NCI-H2227 (cell line): ENCODE data around the gene CLCN2.
"Not testable (repeated sequence)": the region's sequence is repeated elsewhere in the genome, so short reads cannot be mapped to it uniquely, and the experiment has no call there.

Experiments used
- DNase-seq: peaks from one replicate; lab custom pipeline; 2025; ENCODE audit not compliant: unreplicated experiment; lab: John Stamatoyannopoulos, UW

Gene CLCN2

DNA sequence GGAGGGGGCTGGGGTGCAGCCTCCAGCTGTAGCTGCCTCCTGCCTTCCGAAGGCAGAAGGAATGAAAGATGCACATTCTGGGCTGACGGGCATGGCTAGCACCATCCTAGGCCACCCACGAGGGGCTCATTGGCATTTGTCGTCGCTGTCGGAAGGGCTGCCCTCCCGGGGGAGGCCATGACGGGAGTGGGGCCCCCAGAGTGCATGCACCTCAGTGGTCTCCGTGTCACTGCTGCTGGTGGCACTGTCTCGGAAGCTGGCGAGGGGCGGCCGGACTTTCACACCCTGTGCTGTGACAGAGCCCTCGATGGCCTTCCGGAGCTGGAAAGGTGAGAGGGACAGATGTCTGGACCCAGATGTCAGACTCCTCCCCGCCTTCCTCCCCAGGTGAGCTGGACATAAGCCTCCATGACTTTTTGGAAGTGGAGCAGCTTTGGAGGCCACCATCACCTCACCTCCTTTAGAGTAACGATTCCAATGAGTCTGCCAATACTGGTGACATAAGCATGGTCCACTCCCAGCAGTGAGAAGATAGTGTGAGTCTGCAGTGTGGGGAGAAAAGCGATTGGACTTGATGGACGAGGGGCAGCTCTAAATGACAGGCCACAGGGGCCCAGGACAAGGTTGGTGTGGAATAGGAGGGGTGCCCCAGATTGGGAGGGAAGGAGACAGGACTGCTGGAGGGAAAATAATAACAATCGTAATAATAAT, 14.8 kb downstream of the CLCN2 start:
- DNase-seq: no peak

DNA sequence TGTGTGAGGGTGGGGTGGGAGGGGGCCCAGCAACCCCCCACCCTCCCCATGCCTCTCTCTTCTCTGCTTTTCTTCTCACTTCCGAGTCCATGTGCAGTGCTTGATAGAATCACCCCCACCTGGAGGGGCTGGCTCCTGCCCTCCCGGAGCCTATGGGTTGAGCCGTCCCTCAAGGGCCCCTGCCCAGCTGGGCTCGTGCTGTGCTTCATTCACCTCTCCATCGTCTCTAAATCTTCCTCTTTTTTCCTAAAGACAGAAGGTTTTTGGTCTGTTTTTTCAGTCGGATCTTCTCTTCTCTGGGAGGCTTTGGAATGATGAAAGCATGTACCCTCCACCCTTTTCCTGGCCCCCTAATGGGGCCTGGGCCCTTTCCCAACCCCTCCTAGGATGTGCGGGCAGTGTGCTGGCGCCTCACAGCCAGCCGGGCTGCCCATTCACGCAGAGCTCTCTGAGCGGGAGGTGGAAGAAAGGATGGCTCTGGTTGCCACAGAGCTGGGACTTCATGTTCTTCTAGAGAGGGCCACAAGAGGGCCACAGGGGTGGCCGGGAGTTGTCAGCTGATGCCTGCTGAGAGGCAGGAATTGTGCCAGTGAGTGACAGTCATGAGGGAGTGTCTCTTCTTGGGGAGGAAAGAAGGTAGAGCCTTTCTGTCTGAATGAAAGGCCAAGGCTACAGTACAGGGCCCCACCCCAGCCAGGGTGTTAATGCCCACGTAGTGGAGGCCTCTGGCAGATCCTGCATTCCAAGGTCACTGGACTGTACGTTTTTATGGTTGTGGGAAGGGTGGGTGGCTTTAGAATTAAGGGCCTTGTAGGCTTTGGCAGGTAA, 15.9 kb downstream of the CLCN2 start:
- peak; percentile 86 for DNase-seq

DNA sequence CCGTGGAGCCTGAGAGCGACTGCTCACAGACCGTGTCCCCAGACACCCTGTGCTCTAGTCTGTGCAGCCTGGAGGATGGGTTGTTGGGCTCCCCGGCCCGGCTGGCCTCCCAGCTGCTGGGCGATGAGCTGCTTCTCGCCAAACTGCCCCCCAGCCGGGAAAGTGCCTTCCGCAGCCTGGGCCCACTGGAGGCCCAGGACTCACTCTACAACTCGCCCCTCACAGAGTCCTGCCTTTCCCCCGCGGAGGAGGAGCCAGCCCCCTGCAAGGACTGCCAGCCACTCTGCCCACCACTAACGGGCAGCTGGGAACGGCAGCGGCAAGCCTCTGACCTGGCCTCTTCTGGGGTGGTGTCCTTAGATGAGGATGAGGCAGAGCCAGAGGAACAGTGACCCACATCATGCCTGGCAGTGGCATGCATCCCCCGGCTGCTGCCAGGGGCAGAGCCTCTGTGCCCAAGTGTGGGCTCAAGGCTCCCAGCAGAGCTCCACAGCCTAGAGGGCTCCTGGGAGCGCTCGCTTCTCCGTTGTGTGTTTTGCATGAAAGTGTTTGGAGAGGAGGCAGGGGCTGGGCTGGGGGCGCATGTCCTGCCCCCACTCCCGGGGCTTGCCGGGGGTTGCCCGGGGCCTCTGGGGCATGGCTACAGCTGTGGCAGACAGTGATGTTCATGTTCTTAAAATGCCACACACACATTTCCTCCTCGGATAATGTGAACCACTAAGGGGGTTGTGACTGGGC, 16.7 kb downstream of the CLCN2 start:
- no peak for DNase-seq

DNA sequence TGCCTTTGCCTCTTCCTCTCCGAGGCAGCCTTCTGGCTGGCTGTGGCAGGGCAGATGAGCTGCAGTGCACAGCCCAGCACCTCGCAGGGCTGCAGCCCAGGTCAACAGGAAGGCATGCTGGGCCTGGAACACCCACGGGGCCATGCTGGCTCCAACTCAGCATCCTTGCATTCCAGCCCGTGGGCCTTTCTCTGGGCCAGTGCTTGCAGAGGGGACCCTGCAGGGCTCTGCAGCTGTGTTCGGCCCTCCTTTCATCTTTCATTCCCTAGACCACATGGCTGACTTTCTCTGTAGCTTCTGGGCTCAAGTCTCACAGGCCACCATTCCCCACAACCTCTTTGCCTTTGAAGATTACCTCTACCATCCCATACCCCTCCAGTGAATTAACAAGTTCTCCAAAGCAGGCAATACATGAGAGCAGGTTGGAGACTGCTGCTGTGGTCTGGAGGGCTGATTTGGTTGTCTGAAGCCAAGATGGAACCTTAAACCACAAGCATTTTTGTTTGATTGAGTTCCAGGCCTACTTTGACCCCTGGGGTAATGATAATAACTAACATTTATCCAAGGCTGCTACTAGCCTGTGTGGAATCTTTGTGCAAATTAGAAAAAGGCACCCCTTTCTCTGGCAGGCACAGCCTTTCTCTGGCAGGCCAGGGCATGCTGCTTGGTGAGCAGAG, 18.1 kb downstream of the CLCN2 start:
- no peak for DNase-seq

DNA sequence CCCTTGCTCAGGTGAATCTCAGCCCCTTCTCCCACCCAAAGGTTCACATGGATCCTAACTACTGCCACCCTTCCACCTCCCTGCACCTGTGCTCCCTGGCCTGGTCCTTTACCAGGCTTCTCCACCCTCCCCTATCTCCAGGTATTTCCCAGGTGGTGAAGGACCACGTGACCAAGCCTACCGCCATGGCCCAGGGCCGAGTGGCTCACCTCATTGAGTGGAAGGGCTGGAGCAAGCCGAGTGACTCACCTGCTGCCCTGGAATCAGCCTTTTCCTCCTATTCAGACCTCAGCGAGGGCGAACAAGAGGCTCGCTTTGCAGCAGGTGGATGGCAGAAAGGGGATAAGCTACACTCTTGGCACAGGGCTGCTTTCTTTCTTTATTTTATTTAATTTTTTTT, 19.5 kb downstream of the CLCN2 start:
- no peak for DNase-seq

DNA sequence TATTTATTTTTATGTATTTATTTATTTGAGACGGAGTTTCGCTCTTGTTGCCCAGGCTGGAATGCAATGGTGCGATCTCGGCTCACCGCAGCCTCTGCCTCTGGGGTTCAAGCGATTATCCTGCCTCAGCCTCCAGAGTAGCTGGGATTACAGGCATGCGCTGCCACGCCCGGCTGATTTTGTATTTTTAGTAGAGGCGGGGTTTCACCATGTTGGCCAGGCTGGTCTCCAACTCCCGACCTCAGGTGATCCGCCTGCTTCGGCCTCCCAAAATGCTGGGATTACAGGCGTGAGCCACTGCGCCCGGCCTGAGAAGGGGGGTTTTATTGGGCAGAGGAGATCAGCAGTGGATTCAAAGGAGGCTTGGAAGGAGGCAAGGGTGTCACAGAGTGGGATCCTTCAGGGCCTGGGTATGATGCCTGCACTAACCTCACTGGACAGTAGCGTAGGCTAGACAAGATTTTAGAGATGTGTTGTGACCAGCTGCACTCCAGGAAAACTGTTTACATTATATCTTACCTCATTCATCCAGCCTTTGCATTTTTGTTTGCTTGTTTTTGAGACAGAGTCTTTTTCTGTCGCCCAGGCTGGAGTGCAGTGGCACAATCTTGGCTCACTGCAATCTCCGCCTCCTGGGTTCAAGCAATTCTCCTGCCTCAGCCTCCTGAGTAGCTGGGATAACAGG, 21.8 kb downstream of the CLCN2 start:
- DNase-seq: not testable (repeated sequence)

DNA sequence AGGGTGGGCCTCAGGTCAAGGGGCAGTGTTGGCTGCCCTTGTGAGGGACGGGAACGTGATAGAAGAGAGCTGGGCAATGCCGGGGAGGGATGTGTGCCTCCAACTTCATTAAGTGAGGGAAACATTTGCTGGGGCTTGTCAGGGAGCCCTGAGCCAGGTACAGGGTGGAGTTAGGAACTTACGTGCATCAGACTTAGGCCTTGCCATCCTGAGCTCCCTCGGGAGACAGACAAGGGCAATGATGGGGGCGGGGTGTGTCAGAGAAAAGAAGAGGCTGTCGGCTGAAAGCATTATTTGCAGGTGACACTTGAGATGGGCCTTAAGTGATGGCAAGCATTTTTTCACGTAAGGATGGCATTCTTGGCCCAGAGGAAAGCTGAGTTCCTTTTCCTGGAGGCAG, 22.4 kb downstream of the CLCN2 start:
- DNase-seq: peak; percentile 71

DNA sequence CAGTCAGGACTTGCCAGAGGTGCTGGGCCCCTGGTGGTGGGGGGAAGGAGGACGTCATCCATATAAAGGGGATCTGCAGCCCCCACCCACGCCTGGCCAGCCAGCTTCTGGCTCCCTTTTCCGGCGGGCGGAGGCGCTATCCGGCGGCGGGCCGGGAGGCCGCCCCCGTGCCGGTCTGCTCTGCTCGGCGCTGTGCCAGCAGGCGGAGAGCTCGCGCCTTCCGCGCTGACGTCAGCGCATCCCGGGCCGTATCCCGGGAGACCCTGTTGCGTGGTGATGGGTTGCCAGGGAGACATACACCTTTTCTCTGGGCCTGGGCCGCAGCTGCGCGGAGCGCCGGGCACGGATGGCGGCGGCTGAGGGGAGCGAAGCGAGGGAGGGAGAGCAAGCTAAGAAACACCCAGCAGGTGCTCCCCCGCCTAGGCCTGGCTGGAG, 22.9 kb downstream of the CLCN2 start:
- DNase-seq: peak; percentile 98

DNA sequence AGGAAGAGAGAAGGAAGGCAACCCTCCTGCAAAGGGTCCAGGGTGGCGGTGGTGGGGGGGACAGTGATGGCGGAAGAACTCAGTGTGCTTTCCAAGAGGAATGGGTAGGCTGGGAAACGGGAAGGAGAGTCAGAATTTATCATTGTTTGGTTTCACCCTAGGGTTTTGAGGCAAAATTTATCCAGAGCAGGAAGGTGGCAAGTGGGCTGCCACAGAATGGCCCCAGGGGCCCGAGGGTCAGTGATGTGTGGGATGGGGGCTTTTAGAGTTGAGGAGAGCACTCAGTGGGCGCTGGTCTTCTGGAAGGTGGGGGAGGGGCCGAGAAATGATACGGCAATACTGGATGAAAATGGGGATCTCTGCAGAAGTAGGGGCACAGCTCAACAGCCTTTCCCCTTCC, 23.4 kb downstream of the CLCN2 start:
- DNase-seq: no peak

DNA sequence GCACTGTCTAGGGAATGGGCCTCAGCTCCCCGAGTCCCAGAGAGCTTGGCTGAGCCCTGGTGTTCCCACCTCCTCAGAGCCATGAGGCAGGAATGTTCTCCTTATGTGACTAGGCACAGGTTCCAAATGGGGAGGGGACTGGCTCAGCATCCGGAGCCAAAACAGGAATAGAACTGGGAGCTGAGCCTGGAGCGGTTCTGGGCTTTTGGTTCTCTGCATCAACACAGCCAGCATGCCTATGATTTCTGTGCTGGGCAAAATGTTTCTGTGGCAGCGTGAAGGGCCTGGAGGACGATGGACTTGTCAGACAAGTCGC, 24.0 kb downstream of the CLCN2 start, which contains the start of gene FAM131A:
FAM131A (plus strand) TSS at position 202 of the 316 bp plus-strand sequence; CDS start at position 233, 31 bp downstream.
- no peak for DNase-seq

DNA sequence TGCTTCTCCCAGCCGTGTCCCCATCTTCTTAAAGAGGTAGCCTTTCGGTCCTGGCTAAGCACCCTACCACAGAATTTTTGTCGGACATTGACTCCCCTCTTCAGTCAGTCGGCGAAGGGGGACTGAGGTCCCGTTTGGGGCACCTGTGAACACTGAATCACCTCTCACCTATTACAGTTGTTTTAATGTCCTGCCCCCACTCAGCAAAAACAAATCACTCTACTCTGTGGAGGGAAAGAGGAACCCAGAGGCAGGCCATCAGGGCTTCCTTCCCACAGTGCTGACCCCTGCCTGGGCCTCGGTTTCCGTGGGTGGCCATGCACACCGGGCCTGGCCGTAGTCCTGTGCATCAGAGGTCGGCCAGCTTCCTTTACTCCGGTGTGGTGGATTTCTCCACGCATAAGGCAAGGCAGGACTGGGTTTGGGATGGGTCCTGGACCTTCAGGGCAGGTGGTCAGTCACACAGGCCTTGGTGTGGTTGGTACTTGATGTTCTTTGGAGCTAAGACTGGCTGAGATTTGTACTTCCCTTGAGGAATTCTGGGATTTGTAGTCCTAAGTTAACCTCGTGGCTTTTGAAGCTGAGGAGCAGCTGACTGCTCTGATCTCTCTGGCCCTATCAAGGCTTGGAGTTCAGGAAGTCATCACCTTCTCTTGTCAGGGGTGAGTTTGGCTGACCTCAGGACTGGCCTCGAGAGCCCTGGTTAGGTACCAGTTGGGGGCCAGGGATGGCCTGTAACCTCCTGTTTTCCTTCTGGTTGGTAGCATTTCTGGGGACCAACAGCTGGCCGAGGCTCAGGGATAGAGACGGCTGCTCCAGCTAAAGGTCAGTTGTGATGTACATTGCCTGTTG, 24.6 kb downstream of the CLCN2 start:
- DNase-seq: peak; percentile 62

DNA sequence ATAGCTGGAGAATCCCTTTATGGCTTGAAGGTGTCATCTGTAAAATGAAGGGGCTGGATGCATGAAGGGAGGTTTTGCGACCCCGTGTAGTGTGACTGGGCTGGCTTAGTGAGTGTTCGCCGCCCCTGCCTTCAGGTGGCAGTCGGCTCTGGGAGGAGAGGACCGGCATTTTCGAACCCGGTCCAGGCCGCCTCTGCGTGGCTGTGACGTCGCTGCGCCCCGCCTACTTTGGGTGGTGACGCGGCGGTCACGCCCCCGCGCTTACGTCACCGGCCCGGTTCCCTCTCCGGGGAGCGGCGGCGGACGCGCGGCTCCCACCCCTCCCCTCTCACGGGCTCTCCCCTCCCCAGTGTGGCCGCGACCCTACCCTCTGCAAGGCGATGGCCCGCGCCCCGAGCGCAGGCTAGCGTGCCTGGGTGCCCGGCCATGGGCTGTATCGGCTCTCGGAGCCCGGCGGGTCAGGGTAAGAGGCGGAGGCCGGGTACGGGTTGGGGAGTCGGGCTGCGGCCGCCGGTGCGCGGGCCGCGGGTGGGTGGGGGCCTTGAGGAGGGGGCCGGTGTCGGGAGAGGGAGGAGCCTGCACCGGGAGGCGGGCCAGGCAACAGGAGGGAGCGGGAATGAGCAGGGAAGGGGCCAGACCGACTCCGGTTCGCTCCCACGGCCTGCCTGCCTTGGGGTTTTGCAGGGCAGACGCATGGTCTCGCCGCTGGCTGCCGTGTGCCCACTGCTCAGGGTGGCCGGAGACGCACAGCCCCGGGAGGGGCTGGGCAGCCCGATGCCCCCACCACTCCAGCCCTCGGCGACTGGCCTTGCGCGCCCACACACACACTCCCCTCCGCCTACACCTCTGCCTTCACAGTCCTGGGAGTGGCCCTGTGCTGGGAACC, 25.5 kb downstream of the CLCN2 start:
- peak; percentile 94 for DNase-seq

DNA sequence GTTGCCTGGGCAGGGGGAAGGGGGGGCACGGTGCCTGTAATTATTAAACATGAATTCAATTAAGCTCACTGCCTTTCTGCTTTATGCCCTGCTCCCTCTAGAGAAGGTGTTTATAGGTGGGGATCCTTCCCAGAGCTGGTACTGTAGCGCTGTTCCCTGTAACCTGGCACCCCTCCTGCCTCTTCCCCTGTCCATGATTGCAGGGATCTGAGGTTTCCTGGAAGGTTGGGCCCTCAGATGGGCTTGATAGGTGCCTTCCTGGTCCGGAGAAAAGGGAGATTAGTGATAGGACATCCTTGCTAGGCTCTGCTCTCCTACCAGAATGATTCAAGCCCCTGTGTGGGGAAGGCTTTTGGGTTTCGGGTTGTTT, 26.1 kb downstream of the CLCN2 start:
- peak; percentile 61 for DNase-seq

DNA sequence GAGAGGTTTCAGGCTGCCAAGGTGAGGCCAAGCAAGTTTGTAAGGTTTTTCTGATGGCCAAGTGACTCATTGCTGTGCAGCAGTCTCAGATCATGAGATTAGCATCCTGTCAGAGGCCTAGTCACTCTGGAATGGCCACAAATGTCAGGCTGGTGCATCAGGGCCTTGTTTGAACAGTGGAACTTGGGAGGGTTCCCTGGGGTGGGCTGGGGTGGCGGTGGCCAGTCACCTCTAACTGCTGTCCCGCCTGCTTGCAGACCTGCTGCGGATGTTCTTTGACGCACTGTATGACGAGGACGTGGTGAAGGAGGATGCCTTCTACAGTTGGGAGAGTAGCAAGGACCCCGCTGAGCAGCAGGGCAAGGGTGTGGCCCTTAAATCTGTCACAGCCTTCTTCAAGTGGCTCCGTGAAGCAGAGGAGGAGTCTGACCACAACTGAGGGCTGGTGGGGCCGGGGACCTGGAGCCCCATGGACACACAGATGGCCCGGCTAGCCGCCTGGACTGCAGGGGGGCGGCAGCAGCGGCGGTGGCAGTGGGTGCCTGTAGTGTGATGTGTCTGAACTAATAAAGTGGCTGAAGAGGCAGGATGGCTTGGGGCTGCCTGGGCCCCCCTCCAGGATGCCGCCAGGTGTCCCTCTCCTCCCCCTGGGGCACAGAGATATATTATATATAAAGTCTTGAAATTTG, 26.8 kb downstream of the CLCN2 start:
- DNase-seq: no peak

DNA sequence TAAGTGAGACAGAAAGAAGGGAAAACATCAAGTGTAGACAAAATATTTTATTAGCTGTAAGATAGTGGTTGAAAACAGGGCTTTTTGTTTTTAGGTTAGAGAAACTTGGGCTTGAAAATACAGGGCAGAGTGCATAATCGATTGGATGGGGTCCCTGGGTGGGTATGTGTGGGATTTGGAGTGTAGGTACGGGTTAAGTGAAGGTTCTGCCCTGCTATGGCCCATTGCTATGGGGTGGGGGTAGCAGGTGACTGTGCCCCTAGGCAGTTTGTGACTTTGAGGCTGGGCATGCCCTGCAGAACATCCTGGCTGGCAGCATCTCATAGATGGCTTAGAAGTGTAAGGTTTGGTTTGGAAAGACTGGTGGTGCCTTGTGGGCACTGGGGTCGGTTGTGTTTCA, 27.7 kb downstream of the CLCN2 start:
- DNase-seq: no peak

DNA sequence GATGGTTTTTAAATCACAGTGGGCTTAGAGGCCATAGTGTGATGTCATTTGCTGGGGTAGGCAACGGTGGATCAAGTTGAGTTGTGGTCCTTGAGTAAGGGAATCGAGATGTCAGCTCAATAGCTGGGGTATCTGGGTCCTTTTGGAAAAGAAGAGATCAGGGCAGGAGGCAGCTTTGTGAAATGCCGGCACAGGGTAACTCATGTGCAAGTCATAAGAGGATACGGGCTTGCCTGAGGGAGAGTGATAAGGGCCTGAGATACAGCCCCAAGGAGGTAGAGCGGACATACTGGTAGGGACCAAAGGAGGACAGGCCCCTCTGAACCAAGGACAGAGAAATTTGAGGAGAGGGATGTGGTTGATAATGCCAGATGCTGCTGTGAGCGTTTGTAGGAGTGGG, 28.2 kb downstream of the CLCN2 start:
- no peak for DNase-seq

DNA sequence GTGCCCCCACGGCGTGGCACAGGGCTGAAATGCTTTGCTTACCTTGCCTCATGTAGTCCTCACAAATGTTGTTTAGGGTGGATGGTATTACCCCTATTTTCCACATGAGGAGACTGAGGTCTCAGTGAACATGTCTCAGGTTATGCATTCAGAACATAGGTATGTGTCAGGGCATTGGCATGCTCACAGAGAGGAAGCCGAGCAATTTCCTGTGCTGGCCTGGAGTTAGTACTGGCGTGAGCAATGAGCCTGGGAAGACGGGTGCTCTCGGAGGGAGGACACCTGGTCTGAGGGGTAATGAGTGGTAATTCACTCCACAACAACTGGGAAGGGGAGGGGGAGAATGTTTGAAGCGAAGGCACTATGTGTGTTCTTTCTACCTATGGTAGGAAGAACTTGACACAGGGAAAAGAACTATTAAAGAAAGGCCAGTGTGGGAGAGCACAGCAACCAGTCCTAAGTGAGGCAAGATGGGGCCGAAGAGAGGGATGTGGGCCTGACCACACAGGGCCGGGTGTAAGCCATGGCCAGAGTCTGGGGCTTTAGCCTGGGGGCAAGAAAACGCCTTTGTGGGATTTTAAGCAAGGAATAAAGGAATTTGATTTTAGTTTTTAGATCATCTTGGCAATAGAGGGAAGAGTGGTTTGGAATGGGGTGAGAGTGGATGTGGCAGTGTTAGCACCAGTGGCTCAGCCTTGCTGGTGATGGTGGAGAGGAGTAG, 28.9 kb downstream of the CLCN2 start:
- DNase-seq: no peak

DNA sequence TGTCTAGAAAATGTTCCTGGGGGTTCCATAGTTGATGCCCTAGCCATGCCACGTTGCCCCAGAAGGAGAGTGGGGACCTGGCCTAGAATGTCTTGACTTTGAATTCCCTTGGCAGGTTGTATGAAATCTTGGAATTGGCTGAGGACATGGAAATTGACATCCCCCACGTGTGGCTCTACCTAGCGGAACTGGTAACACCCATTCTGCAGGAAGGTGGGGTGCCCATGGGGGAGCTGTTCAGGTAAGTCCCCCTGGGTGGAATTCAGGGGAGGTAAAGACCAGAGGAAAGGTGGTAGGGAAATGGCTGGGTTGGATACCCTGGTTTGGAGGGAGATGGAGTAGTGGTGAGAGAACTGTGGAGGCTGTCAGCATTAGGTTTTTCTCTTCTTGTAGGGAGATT, 32.9 kb downstream of the CLCN2 start:
- DNase-seq: no peak
